ENCODE data around the gene AACS.

AACS gene

GRCh38 chr12:125132698-125133400 lies 67.6 kb downstream of the AACS start:
- CTCF ChIA-PET: interaction anchor here (0.7 kb wide), 1 partner anchor 71 kb away, joined by 3 read pairs; no protein-coding TSS in a partner anchor
- POLR2A ChIA-PET: interaction anchor here (0.7 kb wide), 1 partner anchor 218 kb away, joined by 3 read pairs; the partner anchor contains the start of gene UBC
- DNase-seq (ENCODE audit: extremely low spot score): no peak
- TF ChIP-seq L3MBTL2 (conservative IDR thresholded peaks at IDR 0.05) (no peak), HDGF (IDR thresholded peaks at IDR 0.05; ENCODE audit: borderline replicate concordance) (no peak), FOXM1 (IDR thresholded peaks at IDR 0.05; ENCODE audit: borderline replicate concordance) (no peak), ZNF384 (IDR thresholded peaks at IDR 0.05) (no peak), SP1 (IDR thresholded peaks at IDR 0.05) (no peak), ARNT (IDR thresholded peaks at IDR 0.05) (no peak), SUZ12 (IDR thresholded peaks at IDR 0.05) (no peak), LEF1 (IDR thresholded peaks at IDR 0.05; ENCODE audit: borderline replicate concordance) (no peak), CTBP1 (IDR thresholded peaks at IDR 0.05; ENCODE audit: borderline replicate concordance) (no peak), BHLHE40 (IDR thresholded peaks at IDR 0.05; ENCODE audit: borderline replicate concordance) (no peak), FOXA1 (IDR thresholded peaks at IDR 0.05) (no peak), PKNOX1 (IDR thresholded peaks at IDR 0.05) (no peak), ELF4 (IDR thresholded peaks at IDR 0.05) (no peak), FOXK2 (IDR thresholded peaks at IDR 0.05) (no peak), TARDBP (IDR thresholded peaks at IDR 0.05) (no peak), NFRKB (IDR thresholded peaks at IDR 0.05) (no peak)

GRCh38 chr12:125133616-125134015 lies 68.4 kb downstream of the AACS start:
- POLR2A ChIA-PET: no interaction called here
- CTCF ChIA-PET: no interaction called here
- DNase-seq (ENCODE audit: extremely low spot score): no peak
- TF ChIP-seq FOXA1 (IDR thresholded peaks at IDR 0.05) (no peak), SP1 (IDR thresholded peaks at IDR 0.05) (no peak), CTBP1 (IDR thresholded peaks at IDR 0.05; ENCODE audit: borderline replicate concordance) (no peak), PKNOX1 (IDR thresholded peaks at IDR 0.05) (no peak), LEF1 (IDR thresholded peaks at IDR 0.05; ENCODE audit: borderline replicate concordance) (no peak), TARDBP (IDR thresholded peaks at IDR 0.05) (no peak), L3MBTL2 (conservative IDR thresholded peaks at IDR 0.05) (no peak), FOXM1 (IDR thresholded peaks at IDR 0.05; ENCODE audit: borderline replicate concordance) (no peak), BHLHE40 (IDR thresholded peaks at IDR 0.05; ENCODE audit: borderline replicate concordance) (no peak), ARNT (IDR thresholded peaks at IDR 0.05) (no peak), ZNF384 (IDR thresholded peaks at IDR 0.05) (no peak), SUZ12 (IDR thresholded peaks at IDR 0.05) (no peak), NFRKB (IDR thresholded peaks at IDR 0.05) (no peak), FOXK2 (IDR thresholded peaks at IDR 0.05) (no peak), ELF4 (IDR thresholded peaks at IDR 0.05) (no peak)

GRCh38 chr12:125134576-125134975 lies 69.3 kb downstream of the AACS start:
- no peak for DNase-seq (ENCODE audit: extremely low spot score)
- ChIA-PET CTCF (no interaction called here), POLR2A (no interaction called here)
- TF ChIP-seq L3MBTL2 (conservative IDR thresholded peaks at IDR 0.05) (no peak), SP1 (IDR thresholded peaks at IDR 0.05) (no peak), ARNT (IDR thresholded peaks at IDR 0.05) (no peak), FOXK2 (IDR thresholded peaks at IDR 0.05) (no peak), ZNF384 (IDR thresholded peaks at IDR 0.05) (no peak), TARDBP (IDR thresholded peaks at IDR 0.05) (no peak)

GRCh38 chr12:125135906-125136305 lies 70.7 kb downstream of the AACS start:
- TF ChIP-seq CTBP1 (IDR thresholded peaks at IDR 0.05; ENCODE audit: borderline replicate concordance): no peak
- TF ChIP-seq HDGF (IDR thresholded peaks at IDR 0.05; ENCODE audit: borderline replicate concordance): no peak
- no peak for TF ChIP-seq FOXK2 (IDR thresholded peaks at IDR 0.05)
- no peak for TF ChIP-seq FOXA1 (IDR thresholded peaks at IDR 0.05)
- TF ChIP-seq TARDBP (IDR thresholded peaks at IDR 0.05): no peak
- no peak for TF ChIP-seq SP1 (IDR thresholded peaks at IDR 0.05)
- no peak for TF ChIP-seq NFRKB (IDR thresholded peaks at IDR 0.05)
- DNase-seq (ENCODE audit: extremely low spot score): no peak
- CTCF ChIA-PET: no interaction called here
- POLR2A ChIA-PET: no interaction called here

- POLR2A ChIA-PET: no interaction called here
- no peak for DNase-seq (ENCODE audit: extremely low spot score)
- TF ChIP-seq PKNOX1 (IDR thresholded peaks at IDR 0.05) (no peak), CTBP1 (IDR thresholded peaks at IDR 0.05; ENCODE audit: borderline replicate concordance) (no peak), ELF4 (IDR thresholded peaks at IDR 0.05) (no peak), TARDBP (IDR thresholded peaks at IDR 0.05) (no peak), NFRKB (IDR thresholded peaks at IDR 0.05) (no peak), SP1 (IDR thresholded peaks at IDR 0.05) (no peak), HDGF (IDR thresholded peaks at IDR 0.05; ENCODE audit: borderline replicate concordance) (no peak), ARNT (IDR thresholded peaks at IDR 0.05) (no peak), SUZ12 (IDR thresholded peaks at IDR 0.05) (no peak), ZNF384 (IDR thresholded peaks at IDR 0.05) (no peak), FOXK2 (IDR thresholded peaks at IDR 0.05) (no peak), FOXA1 (IDR thresholded peaks at IDR 0.05) (no peak), BHLHE40 (IDR thresholded peaks at IDR 0.05; ENCODE audit: borderline replicate concordance) (no peak), FOXM1 (IDR thresholded peaks at IDR 0.05; ENCODE audit: borderline replicate concordance) (no peak), L3MBTL2 (conservative IDR thresholded peaks at IDR 0.05) (no peak), LEF1 (IDR thresholded peaks at IDR 0.05; ENCODE audit: borderline replicate concordance) (no peak)
- CTCF ChIA-PET: no interaction called here
Measured at GRCh38 chr12:125136702-125137101, 71.5 kb downstream of the AACS start.

GRCh38 chr12:125137766-125138344 lies 72.6 kb downstream of the AACS start:
- ChIA-PET CTCF (no interaction called here), POLR2A (no interaction called here)
- TF ChIP-seq ELF4 (IDR thresholded peaks at IDR 0.05): no peak
- TF ChIP-seq PKNOX1 (IDR thresholded peaks at IDR 0.05): no peak
- no peak for TF ChIP-seq ARNT (IDR thresholded peaks at IDR 0.05)
- TF ChIP-seq ZNF384 (IDR thresholded peaks at IDR 0.05): no peak
- TF ChIP-seq FOXA1 (IDR thresholded peaks at IDR 0.05): no peak
- no peak for DNase-seq (ENCODE audit: extremely low spot score)
